ENCODE data around the gene MYOM3. TPM values are rescaled to one million over a fixed set of nuclear protein-coding genes. Genes with fewer than 3 reads are reported as not detected.
"Not testable (repeated sequence)": the region's sequence is repeated elsewhere in the genome, so short reads cannot be mapped to it uniquely, and the experiment has no call there.

MYOM3 gene
- total RNA-seq, 1 experiment from 2014 or later = 0.05 TPM

GRCh38 chr1:24012878-24013277 is 99.1 kb downstream of the MYOM3 start:
- intact Hi-C loops (cut with micrococcal nuclease; ENCODE audit: unreplicated experiment); BruUV-seq (replicated peaks); DNase-seq (ENCODE audit: low read depth, low spot score); ATAC-seq; H3K27me3 ChIP-seq (ENCODE audit: control insufficient read depth, insufficient read depth, low read length); POLR2A ChIA-PET; in situ Hi-C loops (cut with HindIII; ENCODE audit: low pct_unique_long_range_greater_than_20kb, low sequenced_read_pairs); H3K9me3 ChIP-seq (ENCODE audit: control insufficient read depth, insufficient read depth, low read depth, low read length); H3K36me3 ChIP-seq (ENCODE audit: control insufficient read depth, insufficient read depth, low read length); H3K4me3 ChIP-seq (ENCODE audit: low read depth in 2 of 2, low read length in 2 of 2): not testable (repeated sequence)
- peak overlapping the region; percentile 25; the same call in 1 of the 2 replicates for H3K27ac ChIP-seq (ENCODE audit: low read length)
- CTCF ChIA-PET = interaction anchor here (0.8 kb wide), 1 partner anchor 197 kb away, joined by 13 read pairs; no protein-coding TSS in a partner anchor
- H3K4me1 ChIP-seq (ENCODE audit: control insufficient read depth, insufficient read depth, low read length) = peaks cover 48% of the 10 kb centered on the region

DNA sequence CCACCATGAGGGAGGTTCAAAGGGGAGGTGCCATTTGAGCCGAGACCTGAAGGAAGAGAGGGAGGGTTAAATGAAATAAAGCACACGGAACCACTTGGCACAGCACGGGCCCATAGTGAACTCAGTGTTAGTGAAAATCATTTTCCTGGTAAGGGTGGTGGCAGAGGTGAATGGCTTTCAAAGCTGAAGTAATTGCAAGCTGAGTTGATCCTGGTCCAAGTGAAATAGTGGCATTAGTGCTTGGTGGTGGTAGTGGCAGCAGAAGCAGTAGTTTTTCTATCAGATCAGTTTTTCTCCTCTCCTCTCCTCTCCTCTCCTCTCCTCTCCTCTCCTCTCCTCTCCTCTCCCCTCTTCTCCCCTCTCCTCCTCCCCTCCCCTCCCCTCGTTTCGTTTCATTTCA is 101.3 kb downstream of the MYOM3 start:
- ChIA-PET POLR2A (no interaction called here), CTCF (interaction anchor here (0.5 to 1.2 kb wide), 2 partner anchors 18 kb away, joined by 4 to 13 read pairs; no protein-coding TSS in a partner anchor)
- no TSS peak for BruUV-seq (replicated peaks)
- no peaks in the 10 kb centered on the region for H3K9me3 ChIP-seq (ENCODE audit: control insufficient read depth, insufficient read depth, low read depth, low read length)
- in situ Hi-C loops (cut with HindIII; ENCODE audit: low pct_unique_long_range_greater_than_20kb, low sequenced_read_pairs) = no loop called here
- intact Hi-C loops (cut with micrococcal nuclease; ENCODE audit: unreplicated experiment) = no loop called here
- H3K4me3 ChIP-seq (ENCODE audit: low read depth in 2 of 2, low read length in 2 of 2) = no peak overlapping the region
- H3K4me1 ChIP-seq (ENCODE audit: control insufficient read depth, insufficient read depth, low read length) = peaks cover 33% of the 10 kb centered on the region
- DNase-seq (ENCODE audit: low read depth, low spot score) (no peak), ATAC-seq (no peak)
- TF ChIP-seq TCF7L2 (IDR thresholded peaks at IDR 0.05; ENCODE audit: low read depth, low read length) (no peak), CTCF (IDR thresholded peaks at IDR 0.05) (no peak), REST (IDR thresholded peaks at IDR 0.05; ENCODE audit: insufficient read depth in 1 of 2, low read depth in 2 of 2, low read length in 1 of 2) (no peak)
- no peaks in the 10 kb centered on the region for H3K36me3 ChIP-seq (ENCODE audit: control insufficient read depth, insufficient read depth, low read length)
- peak overlapping the region; percentile 68; the same call in 1 of the 2 replicates for H3K27ac ChIP-seq (ENCODE audit: low read length)
- H3K27me3 ChIP-seq (ENCODE audit: control insufficient read depth, insufficient read depth, low read length) = no peaks in the 10 kb centered on the region

GRCh38 chr1:24009406-24009805 is 102.5 kb downstream of the MYOM3 start:
- POLR2A ChIA-PET = no interaction called here
- BruUV-seq (replicated peaks) = no TSS peak
- CTCF ChIA-PET = interaction anchor here (1.1 kb wide), 1 partner anchor 18 kb away, joined by 3 read pairs; no protein-coding TSS in a partner anchor
- in situ Hi-C loops (cut with HindIII; ENCODE audit: low pct_unique_long_range_greater_than_20kb, low sequenced_read_pairs) (no loop called here), intact Hi-C loops (cut with micrococcal nuclease; ENCODE audit: unreplicated experiment) (no loop called here)
- peak; percentile 91 for ATAC-seq
- Histone ChIP-seq H3K36me3 (ENCODE audit: control insufficient read depth, insufficient read depth, low read length) (no peaks in the 10 kb centered on the region), H3K4me1 (ENCODE audit: control insufficient read depth, insufficient read depth, low read length) (peaks cover 22% of the 10 kb centered on the region), H3K27me3 (ENCODE audit: control insufficient read depth, insufficient read depth, low read length) (no peaks in the 10 kb centered on the region), H3K9me3 (ENCODE audit: control insufficient read depth, insufficient read depth, low read depth, low read length) (no peaks in the 10 kb centered on the region), H3K4me3 (ENCODE audit: low read depth in 2 of 2, low read length in 2 of 2) (no peak overlapping the region), H3K27ac (ENCODE audit: low read length) (no peak overlapping the region; the same call in 1 of the 2 replicates)
- no peak for DNase-seq (ENCODE audit: low read depth, low spot score)
- TF ChIP-seq TCF7L2 (IDR thresholded peaks at IDR 0.05; ENCODE audit: low read depth, low read length) (no peak), CTCF (IDR thresholded peaks at IDR 0.05) (no peak), SIN3A (IDR thresholded peaks at IDR 0.05; ENCODE audit: borderline replicate concordance, insufficient read depth, low read depth, low read length) (no peak), REST (IDR thresholded peaks at IDR 0.05; ENCODE audit: insufficient read depth in 1 of 2, low read depth in 2 of 2, low read length in 1 of 2) (no peak), POLR2AphosphoS5 (IDR thresholded peaks at IDR 0.05; ENCODE audit: low read depth, low read length) (no peak)
